Adrenal gland (tissue), 12 donors: ENCODE data around the gene ERVK3-1. TPM values are rescaled to one million over a fixed set of nuclear protein-coding genes. Genes with fewer than 3 reads are reported as not detected.

ENCODE experiments used
- DNase-seq, 7 donors: peaks; one replicate each; pipeline ENCODE4 v3.0.0-alpha.2; 2019 to 2020
- H3K27ac ChIP-seq, 5 donors: fragments of 200-600 bp; sonication (generic) in 4 of 5; 1 replicate in 3 of 5; 2 replicates in 2 of 5; pipeline versions ENCODE4 v1.5.1 to v1.8.0; 2016 to 2020; ENCODE audit warnings: mild to moderate bottlenecking in 1 of 5
- H3K27me3 ChIP-seq: fragments of 200-600 bp; 2 replicates; pipeline ENCODE4 v1.8.0; 2021
- H3K36me3 ChIP-seq, 2 donors: fragments of 200-600 bp; replicated peaks in 1 of 2; 1 replicate in 1 of 2; 2 replicates in 1 of 2; pipeline versions ENCODE4 v1.5.1 to v1.8.0; 2018 to 2022
- H3K4me1 ChIP-seq, 2 donors: fragments of 200-600 bp; replicated peaks in 1 of 2; 1 replicate in 1 of 2; 2 replicates in 1 of 2; pipeline versions ENCODE4 v1.5.1 to v1.8.0; 2018 to 2021
- H3K4me3 ChIP-seq, 4 donors: fragments of 200-600 bp; sonication (generic) in 3 of 4; one replicate each; pipeline ENCODE4 v1.5.1; 2016 to 2018
- H3K9me3 ChIP-seq, 3 donors: fragments of 200-600 bp; sonication (generic) in 1 of 3; replicated peaks in 1 of 3; 1 replicate in 2 of 3; 2 replicates in 1 of 3; pipeline versions ENCODE4 v1.5.1 to v1.8.0; 2016 to 2021
- POLR2A ChIP-seq, 2 donors: fragments of 450-650 bp; IDR thresholded peaks; one replicate each; pipeline ENCODE4 v1.6.1; 2017; ENCODE audit warnings: antibody characterized with exemption in 2 of 2, mild to moderate bottlenecking in 2 of 2, moderate library complexity in 1 of 2
- WGBS, 4 donors: extraction: QIAGEN DNeasy Blood & Tissue Kit in 2 of 4; methylation state at CpG; one replicate each; pipeline versions ENCODE4 v1.1.5 to v1.1.7; 2013 to 2017; 5-methylcytosine and 5-hydroxymethylcytosine counted together
- intact Hi-C, 2 donors: fragments of 100-400 bp; cut with DNase I; formaldehyde crosslinking; loops; one replicate each; pipeline versions ENCODE4 v1.14.1 to v1.15.0; 2022 to 2023
- polyA plus RNA-seq, 3 donors: library from polyadenylated mRNA; stranded (reverse); fragments of 200-250 nt in 2 of 3; fragments of 350-450 nt in 1 of 3; fragmentation: Illumina TruSeq in 1 of 3; extraction: RNeasy Lipid Tissue Mini Kit (QIAGEN cat#74804) in 1 of 3; gene quantifications; one replicate each; pipeline ENCODE4 v1.2.3, GENCODE V29; 2013 to 2014
- total RNA-seq, 9 donors: library from RNA; depleted of rRNA in 4 of 9; stranded (reverse); fragments of >200 nt in 4 of 9; fragments of 120-200 nt in 1 of 9; fragmentation: NEBNext Ultra II Directional in 1 of 9; extraction: Animal tissue kit (Norgen Biotek cat#: 25700) in 1 of 9; gene quantifications; one replicate each; pipeline versions ENCODE4 v1.1.0 to v1.2.4, GENCODE V29; 2013 to 2023
- TF ChIP-seq, protein P1 (sequence below), 6 experiments: fragments of 450-650 bp in 4 of 6; fragments of 200-600 bp in 2 of 6; sonication (generic) in 1 of 6; IDR thresholded peaks; 1 replicate in 5 of 6; 2 replicates in 1 of 6; pipeline versions ENCODE4 v1.5.1 to v1.8.0; 2016 to 2021; ENCODE audit warnings: antibody characterized with exemption in 6 of 6, mild to moderate bottlenecking in 2 of 6, moderate library complexity in 1 of 6
- donor health status: healthy with polysubstance abuse.
- donor health status: Bipolar disorder and iron deficiency.
- donor health status: DM: yes; HTN: yes; CAD: no.
- donor health status: DM: no; HTN: no; CAD: no.
- donor health status: DM: no; HTN: no; CAD: no.
- donor health status: DM: yes; HTN: yes; CAD: no.

Gene ERVK3-1
- total and polyA plus RNA-seq, 12 donors: 18.4 to 70.5 (median 35.3) TPM

GRCh38 chr19:58356766-58357480, 51.7 kb downstream of the ERVK3-1 start:
- H3K9me3 ChIP-seq: no peaks in the 10 kb centered on the region
- H3K27me3 ChIP-seq: peaks cover 21% of the 10 kb centered on the region
- H3K4me1 ChIP-seq: peaks cover 4 to 15% of the 10 kb centered on the region in 2 donors
- intact Hi-C loops: no loop called here
- no peaks in the 10 kb centered on the region for H3K36me3 ChIP-seq
- WGBS, 4 donors: 24 to 60% (median 40%) methylated on average over 1 to 75 of the region's 75 CpGs
- H3K27ac ChIP-seq: no peak overlapping the region
- TF ChIP-seq, protein P1, sequence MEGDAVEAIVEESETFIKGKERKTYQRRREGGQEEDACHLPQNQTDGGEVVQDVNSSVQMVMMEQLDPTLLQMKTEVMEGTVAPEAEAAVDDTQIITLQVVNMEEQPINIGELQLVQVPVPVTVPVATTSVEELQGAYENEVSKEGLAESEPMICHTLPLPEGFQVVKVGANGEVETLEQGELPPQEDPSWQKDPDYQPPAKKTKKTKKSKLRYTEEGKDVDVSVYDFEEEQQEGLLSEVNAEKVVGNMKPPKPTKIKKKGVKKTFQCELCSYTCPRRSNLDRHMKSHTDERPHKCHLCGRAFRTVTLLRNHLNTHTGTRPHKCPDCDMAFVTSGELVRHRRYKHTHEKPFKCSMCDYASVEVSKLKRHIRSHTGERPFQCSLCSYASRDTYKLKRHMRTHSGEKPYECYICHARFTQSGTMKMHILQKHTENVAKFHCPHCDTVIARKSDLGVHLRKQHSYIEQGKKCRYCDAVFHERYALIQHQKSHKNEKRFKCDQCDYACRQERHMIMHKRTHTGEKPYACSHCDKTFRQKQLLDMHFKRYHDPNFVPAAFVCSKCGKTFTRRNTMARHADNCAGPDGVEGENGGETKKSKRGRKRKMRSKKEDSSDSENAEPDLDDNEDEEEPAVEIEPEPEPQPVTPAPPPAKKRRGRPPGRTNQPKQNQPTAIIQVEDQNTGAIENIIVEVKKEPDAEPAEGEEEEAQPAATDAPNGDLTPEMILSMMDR (IDR thresholded peaks at IDR 0.05): no peak
- no peak for TF ChIP-seq POLR2A (IDR thresholded peaks at IDR 0.05)
- no peak for DNase-seq
- H3K4me3 ChIP-seq: peak overlapping the region in 1 of 4 donors; percentile 22

- TF ChIP-seq POLR2A (IDR thresholded peaks at IDR 0.05): no peak
- TF ChIP-seq, protein P1 (IDR thresholded peaks at IDR 0.05): no peak
These were observed 52.4 kb downstream of the ERVK3-1 start for GRCh38 chr19:58357481-58358145.

GRCh38 chr19:58361900-58362271, 56.7 kb downstream of the ERVK3-1 start:
- intact Hi-C loops: no loop called here
- DNase-seq: peak; percentile 43 to 80 (median 57)
- Histone ChIP-seq H3K36me3 (no peaks in the 10 kb centered on the region), H3K9me3 (no peaks in the 10 kb centered on the region), H3K27ac (peak overlapping the region; percentile 64 to 92 (median 78)), H3K4me1 (peaks cover 4 to 10% of the 10 kb centered on the region in 2 donors), H3K4me3 (peak overlapping the region; percentile 39 to 68 (median 45)), H3K27me3 (peaks cover 5% of the 10 kb centered on the region)
- TF ChIP-seq, protein P1 (IDR thresholded peaks at IDR 0.05): peak in 1 of 6 experiments; percentile 1
- no peak for TF ChIP-seq POLR2A (IDR thresholded peaks at IDR 0.05)
- 2 to 6% (median 4%) methylated on average over 19 to 28 of the region's 28 CpGs for whole genome bisulfite sequencing, 4 donors

More at GRCh38 chr19:58357481-58358145, 52.4 kb downstream of the ERVK3-1 start:
- peaks cover 21% of the 10 kb centered on the region for H3K27me3 ChIP-seq
- intact Hi-C loops: no loop called here
- WGBS, 4 donors: 59 to 79% (median 69%) methylated on average over 4 to 19 of the region's 19 CpGs
- H3K27ac ChIP-seq: no peak overlapping the region
- H3K4me3 ChIP-seq: no peak overlapping the region
- no peaks in the 10 kb centered on the region for H3K9me3 ChIP-seq
- peaks cover 4 to 16% of the 10 kb centered on the region in 2 donors for H3K4me1 ChIP-seq
- no peaks in the 10 kb centered on the region for H3K36me3 ChIP-seq
- no peak for DNase-seq

- Histone ChIP-seq H3K27me3 (no peaks in the 10 kb centered on the region), H3K36me3 (no peaks in the 10 kb centered on the region), H3K9me3 (no peaks in the 10 kb centered on the region), H3K4me1 (peaks cover 4 to 7% of the 10 kb centered on the region in 2 donors), H3K27ac (peak within 1 kb of the TSS; percentile 64 to 92 (median 78)), H3K4me3 (peak within 1 kb of the TSS; percentile 39 to 68 (median 45))
- peak; percentile 96 to 98 (median 97) for DNase-seq
- intact Hi-C loops: no loop called here
- peak in 1 of 2 donors; percentile 66 for TF ChIP-seq POLR2A (IDR thresholded peaks at IDR 0.05)
- TF ChIP-seq, protein P1 (IDR thresholded peaks at IDR 0.05): peak in 3 of 6 experiments; percentile 10 to 19 (median 19)
- 0 to 1% (median 0%) methylated on average over 16 to 74 of the region's 74 CpGs for WGBS, 4 donors
These were observed 57.3 kb downstream of the ERVK3-1 start, which contains the start of gene ZNF497 for GRCh38 chr19:58362272-58362994. Gene ZNF497, minus strand, starts transcription at chr19:58362751. Its CDS starts 5,116 bp downstream, at chr19:58357635.
